K562 (cell line): Measurements from ENCODE around the gene ENKUR. TPM values are rescaled to one million over a fixed set of nuclear protein-coding genes. Genes with fewer than 3 reads are reported as not detected.

Experiments
- ATAC-seq: fragments of 200-7000 bp; cut with Tn5 transposase; 3 replicates; pipeline ENCODE4 v1.9.1; 2020; ENCODE audit warnings: moderate library complexity
- BruUV-seq: library from RNA; stranded (reverse); fragments of 400-500 nt; replicated peaks from 2 replicates; lab custom pipeline; 2021; lab: Mats Ljungman, UMichigan
- CTCF ChIA-PET: fragments of 300-600 bp; formaldehyde crosslinking; extraction: SDS; loops from one replicate; lab custom pipeline; 2021; ENCODE audit warnings: low intra/inter-chr PET ratio; lab: Yijun Ruan, JAX
- POLR2A ChIA-PET: fragments of 300-600, 350-650 bp; sonication (Branson Sonifier 250); formaldehyde crosslinking; extraction: SDS; loops from one replicate; lab custom pipeline; 2021; ENCODE audit warnings: antibody characterized with exemption, inconsistent platforms; lab: Yijun Ruan, JAX
- DNase-seq, 4 experiments: peaks; one replicate each; pipeline versions ENCODE4 v3.0.0 to v3.0.0-alpha.2; 2011 to 2018; ENCODE audit warnings: low spot score in 3 of 4, mixed read lengths in 3 of 4; ENCODE audit errors: extremely low read depth in 1 of 4
- FAIRE-seq: peaks from 2 replicates; lab custom pipeline; 2011; peaks lifted over from hg19 to GRCh38; lab: Jason Lieb, UNC
- H2AFZ ChIP-seq: 2 replicates; pipeline ENCODE4 v1.6.0; 2011; ENCODE audit warnings: low read depth, low read length, control low read depth, inconsistent platforms
- H3K27ac ChIP-seq: fragments of 200-600 bp; 3 replicates; pipeline ENCODE4 v1.8.0; 2011; ENCODE audit warnings: low read depth, mild to moderate bottlenecking, control low read depth, inconsistent platforms, low read length, moderate library complexity, mixed read lengths; ENCODE audit errors: extremely low read depth
- H3K27me3 ChIP-seq, 2 experiments: fragments of 300-600 bp in 1 of 2; 2 replicates in 1 of 2; 3 replicates in 1 of 2; pipeline versions ENCODE4 v1.6.0 to v1.8.0; 2011; ENCODE audit warnings: inconsistent platforms in 2 of 2, low read length in 2 of 2, mild to moderate bottlenecking in 1 of 2, mixed read lengths in 1 of 2, moderate library complexity in 1 of 2; ENCODE audit not compliant: control insufficient read depth in 2 of 2, insufficient read depth in 2 of 2
- H3K36me3 ChIP-seq: fragments of 300-600 bp; 3 replicates; pipeline ENCODE4 v1.8.0; 2011; ENCODE audit warnings: mild to moderate bottlenecking, low read length, inconsistent platforms; ENCODE audit not compliant: control insufficient read depth, insufficient read depth
- H3K4me1 ChIP-seq, 2 experiments: fragments of 200-600 bp in 1 of 2; replicated peaks in 1 of 2; 2 replicates in 1 of 2; 3 replicates in 1 of 2; pipeline versions ENCODE4 v1.5.1 to v1.8.0; 2011; ENCODE audit warnings: inconsistent platforms in 2 of 2, low read length in 2 of 2, mild to moderate bottlenecking in 1 of 2, mixed read lengths in 1 of 2, moderate library complexity in 1 of 2; ENCODE audit not compliant: control insufficient read depth in 2 of 2, insufficient read depth in 2 of 2
- H3K4me2 ChIP-seq: 2 replicates; pipeline ENCODE4 v1.6.1; 2011; ENCODE audit warnings: low read length, control low read depth, inconsistent platforms, mixed read lengths; ENCODE audit not compliant: insufficient read depth
- H3K4me3 ChIP-seq: fragments of 200-600 bp; sonication (generic), shearing (Covaris generic); 2 replicates; pipeline ENCODE4 v1.5.1; 2016; ENCODE audit warnings: control low read depth, inconsistent platforms
- H3K79me2 ChIP-seq: fragments of 200-600 bp; 3 replicates; pipeline ENCODE4 v1.8.0; 2011; ENCODE audit warnings: low read length, inconsistent platforms; ENCODE audit not compliant: control insufficient read depth, insufficient read depth
- H3K9ac ChIP-seq, 2 experiments: 2 replicates each; pipeline versions ENCODE4 v1.6.0 to v1.6.1; 2011; ENCODE audit warnings: low read depth in 2 of 2, low read length in 2 of 2, control low read depth in 1 of 2, inconsistent platforms in 1 of 2, mild to moderate bottlenecking in 1 of 2, mixed read lengths in 1 of 2; ENCODE audit not compliant: insufficient read depth in 1 of 2
- H3K9me1 ChIP-seq: one replicate; pipeline ENCODE4 v1.6.0; 2011; ENCODE audit warnings: inconsistent platforms, mild to moderate bottlenecking, low read length, moderate library complexity; ENCODE audit not compliant: control insufficient read depth, insufficient read depth
- H3K9me3 ChIP-seq: replicated peaks from 2 replicates; pipeline ENCODE4 v1.5.1; 2011; ENCODE audit warnings: low read depth, low read length, inconsistent platforms; ENCODE audit not compliant: control insufficient read depth, insufficient read depth
- H4K20me1 ChIP-seq: replicated peaks from 2 replicates; pipeline ENCODE4 v1.6.1; 2011; ENCODE audit warnings: low read length, inconsistent platforms, mixed read lengths; ENCODE audit not compliant: control insufficient read depth, insufficient read depth
- DNMT1 ChIP-seq: fragments of 450-650 bp; IDR thresholded peaks from 2 replicates; pipeline ENCODE4 v1.6.1; 2016; ENCODE audit warnings: antibody characterized with exemption, mild to moderate bottlenecking
- FOXA1 ChIP-seq: fragments of 450-650 bp; IDR thresholded peaks from 2 replicates; pipeline ENCODE4 v1.6.1; 2016; ENCODE audit warnings: mild to moderate bottlenecking, borderline replicate concordance
- NCOA4 ChIP-seq: fragments of 450-650 bp; IDR thresholded peaks from 2 replicates; pipeline ENCODE4 v1.6.1; 2018; ENCODE audit warnings: mild to moderate bottlenecking; ENCODE audit not compliant: partially characterized antibody
- NR1H2 ChIP-seq: sonication (generic); formaldehyde crosslinking; IDR thresholded peaks from 2 replicates; pipeline ENCODE4 v1.4.0; 2020; ENCODE audit warnings: mild to moderate bottlenecking, missing genetic modification reagents
- POLR2G ChIP-seq: fragments of 200-400 bp; formaldehyde crosslinking; IDR thresholded peaks from 2 replicates; pipeline ENCODE4 v1.6.1; 2017; ENCODE audit warnings: low read depth, mild to moderate bottlenecking, antibody characterized with exemption, low read length, moderate library complexity
- RBM34 ChIP-seq: fragments of 200-400 bp; formaldehyde crosslinking; IDR thresholded peaks from 2 replicates; pipeline ENCODE4 v1.6.1; 2018; ENCODE audit warnings: low read length, borderline replicate concordance; ENCODE audit not compliant: insufficient read depth
- SMARCA4 ChIP-seq: fragments of 450-650 bp; IDR thresholded peaks from 2 replicates; pipeline ENCODE4 v1.6.1; 2016
- TAF1 ChIP-seq: IDR thresholded peaks from 2 replicates; pipeline ENCODE4 v1.6.1; 2011; ENCODE audit warnings: mild to moderate bottlenecking, low read length, moderate library complexity; ENCODE audit not compliant: insufficient read depth, control insufficient read depth, severe bottlenecking; ENCODE audit errors: extremely low read depth
- TCFL5 ChIP-seq: fragments of 250-450 bp; sonication (Bioruptor Pico); conservative IDR thresholded peaks from 2 replicates; pipeline ENCODE4 v1.6.1; 2021; ENCODE audit warnings: mild to moderate bottlenecking, moderate library complexity, matching md5 sums
- ZBED1 ChIP-seq: IDR thresholded peaks from 2 replicates; pipeline ENCODE4 v1.6.1; 2014
- ZNF217 ChIP-seq: sonication (generic); formaldehyde crosslinking; IDR thresholded peaks from 2 replicates; pipeline ENCODE4 v1.8.0; 2022; ENCODE audit warnings: mild to moderate bottlenecking, missing genetic modification reagents
- ZNF316 ChIP-seq: fragments of 450-650 bp; IDR thresholded peaks from 2 replicates; pipeline ENCODE4 v1.6.1; 2016
- ZNF785 ChIP-seq: fragments of 250-450 bp; sonication (Bioruptor Pico); IDR thresholded peaks from 2 replicates; pipeline ENCODE4 v1.4.0; 2020; ENCODE audit warnings: mild to moderate bottlenecking
- WGBS: fragments of 100-300 bp; shearing (Covaris generic); methylation state at CpG from one replicate; pipeline ENCODE4 v1.1.6; 2016; ENCODE audit warnings: low coverage, mixed read lengths; ENCODE audit not compliant: insufficient coverage; ENCODE audit errors: missing lambda C conversion rate; 5-methylcytosine and 5-hydroxymethylcytosine counted together
- in situ Hi-C: fragments of 300-500 bp; cut with MboI; formaldehyde crosslinking; loops from 4 replicates; pipeline ENCODE4 v1.15.0; 2018; ENCODE audit warnings: inconsistent platforms, mixed read lengths
- intact Hi-C: fragments of 100-400 bp; cut with micrococcal nuclease; formaldehyde crosslinking; loops from 2 replicates; pipeline ENCODE4 v1.14.2; 2022
- polyA plus RNA-seq, 8 experiments: library from polyadenylated mRNA; depleted of rRNA in 4 of 8; stranded (reverse) in 5 of 8; unstranded in 3 of 8; fragments of >200 nt; fragmentation: Nextera tagmentation in 2 of 8; fragmentation: Illumina TruSeq in 1 of 8; extraction: Ambion mirVana in 2 of 8; extraction: Trizol in 1 of 8; gene quantifications; 2 replicates each; pipeline versions ENCODE4 v1.2.1 to v1.2.3, GENCODE V29; 2011 to 2014; ENCODE audit warnings: inconsistent platforms in 1 of 8, missing spikeins in 1 of 8
- total RNA-seq, 7 experiments: library from RNA; depleted of rRNA in 6 of 7; stranded (reverse); fragments of >200 nt in 6 of 7; fragmentation: Illumina TruSeq in 2 of 7; extraction: Trizol in 2 of 7; gene quantifications; 2 replicates each; pipeline versions ENCODE4 v1.2.1 to v1.2.3, GENCODE V29; 2011 to 2021; ENCODE audit warnings: low replicate concordance in 1 of 7
- TF ChIP-seq, protein P1 (sequence below), 3 experiments: fragments of 200-800 bp in 1 of 3; sonication (Bioruptor generic) in 1 of 3; sonication (generic) in 1 of 3; formaldehyde crosslinking in 1 of 3; IDR thresholded peaks; 2 replicates each; pipeline versions ENCODE4 v1.6.1 to v1.8.0; 2016 to 2022; ENCODE audit warnings: mild to moderate bottlenecking in 2 of 3, missing compliant biosample characterization in 2 of 3, missing genetic modification characterization in 2 of 3, missing genetic modification reagents in 1 of 3
- TF ChIP-seq, protein P2 (sequence below): fragments of 450-650 bp; IDR thresholded peaks from 2 replicates; pipeline ENCODE4 v1.7.1; 2018; ENCODE audit warnings: mild to moderate bottlenecking, low read depth; ENCODE audit not compliant: partially characterized antibody

ENKUR gene
- total and polyA plus RNA-seq, 9 of the 15 experiments (the other 6 are each of a cell fraction or from before 2014, with no cell fraction given): 0.06 to 0.46 (median 0.20) TPM

GRCh38 chr10:25056726-25057125 lies 40.8 kb upstream of the ENKUR start (continued):
- TF ChIP-seq, protein P1, sequence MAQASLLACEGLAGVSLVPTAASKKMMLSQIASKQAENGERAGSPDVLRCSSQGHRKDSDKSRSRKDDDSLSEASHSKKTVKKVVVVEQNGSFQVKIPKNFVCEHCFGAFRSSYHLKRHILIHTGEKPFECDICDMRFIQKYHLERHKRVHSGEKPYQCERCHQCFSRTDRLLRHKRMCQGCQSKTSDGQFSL (CRISPR knock-in tag; IDR thresholded peaks at IDR 0.05): no peak
- TF ChIP-seq, protein P1 (tag; IDR thresholded peaks at IDR 0.05): no peak

DNA sequence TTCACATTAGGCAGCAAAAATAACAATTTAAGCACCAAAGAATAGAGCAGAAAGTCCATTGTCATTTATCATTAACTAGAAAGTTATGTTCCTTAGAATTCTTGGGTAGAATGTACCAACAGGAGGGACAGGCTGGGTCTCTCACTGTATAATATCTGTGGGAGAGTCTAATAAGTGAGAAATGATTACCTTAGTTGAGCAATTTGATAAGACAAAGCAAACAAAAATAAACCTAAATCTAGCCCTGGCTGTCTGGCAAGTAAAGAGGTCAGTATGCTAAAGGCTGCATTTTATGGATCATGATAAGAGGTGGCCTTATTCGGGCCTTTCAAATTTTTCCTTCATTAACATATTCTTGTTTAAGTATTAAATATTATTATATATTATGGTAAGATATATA lies 36.1 kb upstream of the ENKUR start:
- ChIA-PET CTCF (no interaction called here), POLR2A (no interaction called here)
- Histone ChIP-seq H3K4me2 (no peak overlapping the region), H3K4me3 (no peak overlapping the region), H2AFZ (no peak overlapping the region), H4K20me1 (no peaks in the 10 kb centered on the region), H3K79me2 (no peaks in the 10 kb centered on the region), H3K36me3 (no peaks in the 10 kb centered on the region), H3K27me3 (no peaks in the 10 kb centered on the region), H3K4me1 (peaks cover 7 to 21% of the 10 kb centered on the region in 2 experiments; a peak in 4 of 5 replicates), H3K9ac (no peak overlapping the region), H3K9me3 (peaks cover 5% of the 10 kb centered on the region), H3K27ac (no peak overlapping the region), H3K9me1 (no peaks in the 10 kb centered on the region)
- no peak for DNase-seq
- no peak for ATAC-seq
- FAIRE-seq: no peak
- in situ Hi-C loops: no loop called here
- 57% methylated on average over 1 of the region's 1 CpG for WGBS
- BruUV-seq: no TSS peak
- intact Hi-C loops: no loop called here
- TF ChIP-seq TCFL5 (CRISPR knock-in tag) (no peak), ZNF217 (CRISPR knock-in tag) (no peak), POLR2G (no peak), SMARCA4 (no peak), RBM34 (no peak), TAF1 (no peak), FOXA1 (no peak), NR1H2 (CRISPR knock-in tag) (no peak), ZNF316 (no peak), DNMT1 (no peak), ZBED1 (no peak), NCOA4 (no peak), ZNF785 (no peak)
- TF ChIP-seq, protein P2, sequence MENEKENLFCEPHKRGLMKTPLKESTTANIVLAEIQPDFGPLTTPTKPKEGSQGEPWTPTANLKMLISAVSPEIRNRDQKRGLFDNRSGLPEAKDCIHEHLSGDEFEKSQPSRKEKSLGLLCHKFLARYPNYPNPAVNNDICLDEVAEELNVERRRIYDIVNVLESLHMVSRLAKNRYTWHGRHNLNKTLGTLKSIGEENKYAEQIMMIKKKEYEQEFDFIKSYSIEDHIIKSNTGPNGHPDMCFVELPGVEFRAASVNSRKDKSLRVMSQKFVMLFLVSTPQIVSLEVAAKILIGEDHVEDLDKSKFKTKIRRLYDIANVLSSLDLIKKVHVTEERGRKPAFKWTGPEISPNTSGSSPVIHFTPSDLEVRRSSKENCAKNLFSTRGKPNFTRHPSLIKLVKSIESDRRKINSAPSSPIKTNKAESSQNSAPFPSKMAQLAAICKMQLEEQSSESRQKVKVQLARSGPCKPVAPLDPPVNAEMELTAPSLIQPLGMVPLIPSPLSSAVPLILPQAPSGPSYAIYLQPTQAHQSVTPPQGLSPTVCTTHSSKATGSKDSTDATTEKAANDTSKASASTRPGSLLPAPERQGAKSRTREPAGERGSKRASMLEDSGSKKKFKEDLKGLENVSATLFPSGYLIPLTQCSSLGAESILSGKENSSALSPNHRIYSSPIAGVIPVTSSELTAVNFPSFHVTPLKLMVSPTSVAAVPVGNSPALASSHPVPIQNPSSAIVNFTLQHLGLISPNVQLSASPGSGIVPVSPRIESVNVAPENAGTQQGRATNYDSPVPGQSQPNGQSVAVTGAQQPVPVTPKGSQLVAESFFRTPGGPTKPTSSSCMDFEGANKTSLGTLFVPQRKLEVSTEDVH: no peak
